Renal cortex interstitium (tissue), 11 donors: ENCODE data around the gene MEI1. TPM values are rescaled to one million over a fixed set of nuclear protein-coding genes. Genes with fewer than 3 reads are reported as not detected.

Experiments used
- DNase-seq, 11 donors: peaks; one replicate each; pipeline ENCODE4 v3.0.0-alpha.2; 2013; ENCODE audit warnings: low read depth in 9 of 11, low spot score in 4 of 11; ENCODE audit errors: extremely low read depth in 1 of 11
- polyA plus RNA-seq, 3 donors: library from polyadenylated mRNA; unstranded; fragments of 120-200 nt; gene quantifications; one replicate each; pipeline ENCODE4 v1.2.1, GENCODE V29; 2013; ENCODE audit not compliant: insufficient read length in 3 of 3

The MEI1 gene
- polyA plus RNA-seq, 3 donors, result 2.2 to 2.6 (median 2.5) TPM

DNA sequence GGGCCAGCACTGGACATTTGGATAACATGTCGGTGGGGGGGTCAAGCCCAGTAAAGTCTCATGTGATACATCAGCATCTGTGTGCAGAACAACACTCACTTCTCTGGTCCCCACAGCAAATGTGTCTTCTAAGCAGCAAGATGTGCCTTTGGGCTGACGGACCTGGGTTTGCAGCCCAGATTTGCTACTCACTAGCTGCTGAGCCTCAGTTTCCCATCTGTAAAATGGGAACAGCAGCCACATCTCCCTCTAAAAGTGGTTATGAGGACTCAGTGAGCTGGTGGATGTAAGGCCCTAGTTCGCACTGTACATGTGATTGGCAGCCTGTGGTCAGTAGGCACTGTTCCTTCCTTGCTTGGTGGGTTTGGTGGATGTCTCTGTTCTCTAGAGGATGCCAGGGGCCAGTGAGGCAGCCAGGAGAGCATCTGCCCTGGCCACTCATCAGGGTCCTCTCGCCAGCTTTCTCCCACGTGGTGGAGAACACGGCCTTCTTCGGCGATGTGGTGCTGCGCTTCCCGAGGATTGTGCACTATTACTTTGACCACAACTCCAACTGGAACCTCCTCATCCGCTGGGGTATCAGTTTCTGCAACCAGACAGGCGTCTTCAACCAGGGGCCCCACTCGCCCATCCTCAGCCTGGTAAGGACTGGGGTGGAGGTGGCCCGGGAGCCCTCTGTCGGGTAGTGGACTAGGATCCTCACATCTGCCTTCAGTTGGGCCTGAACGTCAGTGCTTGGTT lies 113.7 kb downstream of the MEI1 start:
- no peak for DNase-seq

DNA sequence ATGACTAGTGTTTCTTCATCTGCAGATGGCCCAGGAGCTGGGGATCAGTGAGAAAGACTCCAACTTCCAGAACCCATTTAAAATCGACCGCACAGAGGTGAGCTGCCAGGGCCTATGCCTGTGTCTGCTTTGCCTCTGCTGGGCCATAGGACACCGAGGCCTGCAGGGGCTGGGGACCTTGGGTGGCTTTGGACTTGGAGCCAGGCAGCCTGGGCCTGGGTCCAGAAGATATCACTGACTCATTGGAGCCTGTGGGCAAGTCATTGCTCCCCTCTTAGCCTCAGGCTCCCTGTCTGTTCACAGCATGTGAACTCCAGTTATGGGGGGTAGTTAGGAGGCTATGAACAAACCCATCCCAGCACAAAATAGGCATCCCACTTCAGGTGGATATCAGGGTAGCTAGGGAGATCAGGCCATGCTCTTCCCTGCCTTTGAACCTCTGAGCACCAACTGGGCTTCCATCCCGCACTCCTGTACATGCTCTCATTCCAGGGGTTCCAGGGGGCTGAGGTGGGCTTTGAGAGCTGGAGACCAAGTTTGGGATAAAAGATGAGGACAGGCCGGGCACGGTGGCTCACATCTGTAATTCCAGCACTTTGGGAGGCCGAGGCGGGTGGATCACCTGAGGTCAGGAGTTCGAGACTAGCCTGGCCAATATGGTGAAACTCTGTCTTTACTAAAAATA lies 114.6 kb downstream of the MEI1 start:
- no peak for DNase-seq

DNA sequence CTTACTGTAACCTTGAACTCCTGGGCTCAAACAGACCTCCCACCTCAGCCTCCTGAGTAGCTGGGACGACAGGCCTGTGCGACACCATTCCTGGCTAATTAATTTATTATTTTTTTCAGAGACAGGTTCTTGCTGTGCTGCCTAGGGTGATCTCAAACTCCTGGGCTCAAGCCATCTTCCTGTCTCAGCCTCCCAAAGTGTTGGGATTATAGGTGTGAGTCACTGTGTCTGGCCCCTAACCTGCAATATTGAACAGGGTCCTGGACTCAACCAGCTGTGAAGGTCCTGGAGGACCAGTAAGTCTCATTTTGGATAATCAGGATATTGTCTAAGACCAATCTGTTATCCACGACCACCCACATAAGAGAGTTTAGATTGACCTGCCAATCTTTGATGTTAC lies 116.4 kb downstream of the MEI1 start:
- DNase-seq, result no peak

DNA sequence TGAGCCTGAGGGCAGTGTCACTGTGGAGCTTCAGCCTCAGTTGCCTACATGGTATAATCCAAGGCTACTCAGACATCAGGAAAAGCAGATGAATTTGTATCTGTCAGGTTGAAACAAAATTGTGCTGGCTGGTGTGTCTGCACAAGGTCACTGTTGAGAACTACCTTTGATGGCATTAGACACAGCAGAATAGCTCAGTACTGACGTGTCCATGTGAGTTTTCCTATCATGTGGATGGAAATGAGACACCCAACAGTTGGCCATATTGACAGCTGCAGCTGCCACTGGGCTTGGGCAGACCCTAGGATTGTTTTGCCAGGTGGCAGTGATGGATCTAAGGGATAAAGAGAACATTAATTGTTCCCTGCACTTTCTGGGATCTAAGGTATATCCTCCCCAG lies 116.9 kb downstream of the MEI1 start:
- DNase-seq, result no peak

DNA sequence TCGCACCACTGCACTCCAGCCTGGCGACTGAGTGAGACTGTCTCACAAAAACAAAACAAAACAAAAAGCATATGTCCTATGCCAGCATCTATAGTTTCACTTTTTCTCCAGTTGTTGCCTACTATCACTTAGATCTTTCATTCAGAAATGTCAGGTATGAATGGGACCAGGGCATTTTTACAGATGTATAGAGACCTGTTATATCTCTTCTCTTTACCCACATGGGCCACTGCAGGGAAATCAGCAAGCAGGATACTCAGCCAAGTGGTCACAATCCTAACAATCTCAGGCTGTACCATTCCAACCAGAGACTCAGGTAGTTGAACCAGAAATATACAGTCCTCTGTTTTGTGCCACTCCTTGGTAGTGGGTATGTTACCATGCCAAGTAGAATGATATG lies 117.6 kb downstream of the MEI1 start:
- no peak for DNase-seq

DNA sequence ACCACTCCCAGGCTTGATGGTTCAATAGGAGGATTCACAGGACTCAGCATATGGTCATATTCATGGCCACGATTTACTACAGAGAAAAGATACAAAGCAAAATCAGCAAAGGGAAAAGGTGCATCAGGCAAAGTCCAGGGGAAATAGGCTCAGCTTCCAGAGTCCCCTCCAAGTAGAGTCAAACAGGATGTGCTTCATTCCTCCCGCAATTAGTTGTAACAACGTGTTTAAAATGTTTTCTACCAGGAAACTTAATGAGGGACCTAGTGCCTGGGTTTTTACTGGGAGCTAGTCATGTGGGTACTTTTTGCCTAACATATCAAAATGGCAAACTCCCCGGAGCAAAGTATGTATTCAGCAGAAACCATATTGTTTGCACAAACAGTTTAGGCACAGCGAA lies 118.7 kb downstream of the MEI1 start:
- DNase-seq, result no peak

DNA sequence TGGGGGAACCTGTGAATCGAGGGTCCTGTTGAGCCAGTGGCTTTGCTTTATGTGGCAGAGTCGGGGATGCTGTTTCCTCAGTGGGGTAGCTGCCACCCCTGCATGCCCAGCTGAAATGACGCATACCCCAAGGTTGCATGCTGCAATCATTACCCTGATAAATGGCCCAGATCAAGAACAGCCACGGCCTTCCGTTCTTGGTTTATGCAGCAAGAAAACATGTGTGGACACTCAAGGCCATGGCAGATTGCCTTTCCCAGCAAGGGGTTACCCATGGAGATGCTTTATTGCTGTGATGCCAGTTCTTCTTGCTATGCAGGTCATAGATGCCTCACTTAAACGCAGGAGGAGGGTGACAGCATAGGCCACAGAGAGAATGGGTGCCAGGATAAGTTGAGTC lies 119.3 kb downstream of the MEI1 start:
- DNase-seq, result no peak

DNA sequence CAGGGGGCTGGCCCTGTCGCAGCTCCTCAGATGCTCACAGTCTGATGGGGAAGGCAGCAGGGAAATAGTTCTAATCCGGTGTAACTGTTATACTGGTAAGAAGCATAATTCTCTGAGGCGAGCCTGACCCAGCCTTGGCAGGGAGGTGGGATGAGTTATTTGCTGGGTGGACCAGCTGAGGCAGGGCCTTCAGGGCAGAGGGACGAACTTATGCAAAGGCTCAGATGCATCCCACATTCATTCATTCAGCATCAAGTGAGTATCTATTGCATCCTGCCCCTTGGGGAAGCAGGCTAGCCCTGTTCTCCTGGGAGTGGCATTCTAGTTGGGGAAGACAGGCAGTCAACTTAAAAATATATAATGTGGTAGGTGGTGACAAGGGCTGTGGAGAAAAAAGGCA lies 120.0 kb downstream of the MEI1 start:
- no peak for DNase-seq

DNA sequence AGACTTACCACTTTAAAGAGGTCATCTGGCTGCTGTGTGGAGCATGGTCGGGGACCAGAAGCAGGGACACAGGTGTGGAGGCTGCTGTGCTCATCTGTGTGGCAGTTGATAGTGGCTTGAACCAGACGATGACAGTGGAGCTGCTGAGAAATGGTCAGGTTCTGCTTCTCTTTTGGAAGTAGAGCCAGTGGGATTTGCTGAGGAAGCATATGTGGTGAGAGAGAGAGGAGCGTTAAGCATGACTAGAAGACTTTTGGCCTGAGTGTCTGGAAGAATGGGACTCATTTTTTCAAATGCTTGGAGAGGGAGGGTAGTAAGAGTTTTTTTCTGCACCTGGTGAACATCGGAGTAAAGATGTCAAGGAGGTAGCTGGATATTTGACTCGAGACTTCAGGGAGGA lies 121.1 kb downstream of the MEI1 start:
- DNase-seq, result no peak

DNA sequence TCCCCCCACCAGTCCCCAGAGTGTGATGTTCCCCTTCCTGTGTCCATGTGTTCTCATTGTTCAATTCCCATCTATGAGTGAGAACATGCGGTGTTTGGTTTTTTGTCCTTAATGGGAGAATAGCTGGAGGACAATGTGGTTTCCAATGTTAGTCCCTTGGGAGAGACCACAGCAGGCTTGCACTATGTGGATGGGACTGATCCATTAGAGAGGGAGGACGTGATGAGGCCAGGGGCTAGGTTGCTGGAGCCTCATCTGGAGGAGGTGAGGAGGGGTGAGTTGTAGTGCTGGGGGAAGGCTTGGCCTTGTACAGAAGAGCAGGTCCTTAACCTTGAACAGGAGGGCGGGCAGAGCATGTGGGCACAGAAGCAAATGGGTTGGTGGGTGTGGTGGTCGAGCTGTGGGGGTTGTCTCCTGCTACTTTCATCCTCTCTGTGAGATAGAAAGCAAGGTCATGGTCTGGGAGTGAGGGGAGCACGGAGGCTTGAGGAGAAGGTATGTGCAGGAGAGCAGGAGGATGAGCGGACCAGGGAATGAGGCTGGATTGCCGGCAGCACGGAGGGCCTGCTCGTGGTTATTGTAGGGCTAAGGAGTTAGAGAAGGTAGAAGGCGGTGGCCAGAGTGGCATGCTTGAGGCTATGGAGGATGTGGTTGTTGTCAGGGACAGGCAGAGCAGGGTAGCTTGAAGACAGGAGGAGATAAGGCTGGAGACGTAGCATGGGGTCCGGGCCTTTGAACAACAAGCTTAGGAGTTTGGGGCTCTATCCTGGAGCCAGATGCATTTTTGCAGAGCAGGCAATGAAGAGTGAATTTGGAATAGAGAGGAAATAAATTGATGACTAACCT lies 122.4 kb downstream of the MEI1 start:
- DNase-seq, result no peak

DNA sequence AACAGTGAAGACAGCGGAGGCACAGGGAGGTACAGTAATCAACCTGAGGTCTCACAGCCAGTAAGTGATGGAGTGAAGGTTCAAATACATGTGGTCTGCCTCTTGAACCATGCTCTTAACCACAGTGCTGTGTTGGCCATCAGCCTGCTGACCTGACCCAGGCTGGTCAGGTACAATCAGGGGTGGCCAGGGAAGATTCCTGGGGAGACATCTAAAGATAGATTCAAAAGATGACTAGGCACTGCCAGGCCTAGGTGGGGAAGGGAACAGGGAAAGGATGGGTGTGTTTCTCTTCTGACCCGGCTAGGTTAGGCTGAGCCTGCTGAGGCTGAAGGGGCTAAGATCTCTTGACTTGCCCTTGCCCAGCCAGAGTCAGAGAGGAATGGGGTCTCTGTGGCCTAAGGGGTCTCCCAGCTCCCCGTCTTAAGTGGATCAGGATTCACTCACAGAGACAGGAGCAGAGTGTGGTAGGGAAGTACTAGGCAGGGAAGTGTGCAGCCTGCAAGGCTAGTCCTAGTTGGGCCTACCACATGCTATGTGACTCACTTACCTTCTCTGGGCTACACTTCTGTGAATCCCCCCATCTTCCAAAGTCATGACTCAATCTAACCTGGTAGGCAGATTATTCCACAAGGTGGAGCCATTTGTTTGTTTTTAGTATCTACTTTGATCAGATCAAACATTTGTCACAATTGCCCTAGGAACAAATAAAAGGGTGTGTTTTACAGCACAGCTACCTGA lies 123.2 kb downstream of the MEI1 start:
- peak in 2 of 11 donors; percentile 25 to 37 for DNase-seq

DNA sequence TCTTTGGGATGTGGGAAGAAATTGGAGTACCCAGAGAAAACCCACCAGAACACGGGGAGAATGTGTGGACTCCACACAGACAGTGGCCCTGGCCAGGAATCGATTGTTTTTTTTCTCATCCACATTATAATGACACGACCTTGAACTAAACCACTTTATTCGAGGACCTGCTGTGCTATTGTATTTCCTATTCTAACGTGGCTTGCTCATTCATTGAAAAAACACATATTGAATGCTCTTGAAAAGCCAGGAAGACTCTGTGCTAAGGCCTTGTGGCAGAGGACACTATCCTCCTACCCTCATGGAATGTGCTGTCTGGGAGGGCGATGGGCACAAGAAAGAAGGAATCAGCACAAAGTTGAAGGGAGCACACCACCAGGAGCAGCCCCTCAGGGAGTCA lies 124.5 kb downstream of the MEI1 start:
- no peak for DNase-seq

DNA sequence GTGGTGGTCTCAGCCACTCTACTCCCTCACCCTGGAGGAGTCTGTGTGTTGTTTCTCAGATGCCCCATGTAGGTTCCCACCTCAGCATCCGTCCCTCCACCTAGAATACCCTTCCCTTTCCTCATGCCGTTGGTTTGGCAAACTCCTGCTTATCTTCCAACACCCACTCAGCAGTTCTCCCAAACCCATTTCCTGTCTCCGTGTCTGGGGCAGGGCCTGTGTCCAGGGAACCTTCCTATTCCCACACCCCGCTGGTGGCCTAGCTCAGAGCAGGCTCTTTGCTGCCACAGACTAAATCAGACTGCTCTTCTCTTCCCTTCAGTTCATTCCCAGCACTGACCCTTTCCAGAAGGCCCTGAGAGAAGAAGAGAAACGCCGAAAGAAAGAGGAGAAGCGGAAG lies 126.1 kb downstream of the MEI1 start:
- DNase-seq, result no peak

DNA sequence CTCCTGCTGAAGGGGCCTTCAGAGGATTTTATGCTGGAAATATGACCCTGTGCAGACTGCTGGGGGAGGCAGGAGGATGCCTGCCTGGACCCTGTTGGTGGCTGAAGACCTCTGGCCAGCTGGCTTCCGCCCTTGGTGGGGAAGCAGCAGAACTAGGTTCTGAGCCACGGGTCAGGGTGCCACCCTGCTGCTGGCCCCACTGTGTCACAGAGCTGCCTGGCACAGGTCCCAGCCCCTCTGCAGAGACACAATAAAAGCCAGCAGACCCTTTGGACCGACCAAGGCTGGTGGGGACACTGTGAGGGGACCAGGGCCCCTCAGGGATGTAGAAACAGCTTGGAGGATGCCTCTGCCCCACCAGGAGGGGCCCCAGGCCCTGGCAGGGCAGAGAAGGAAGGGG lies 126.7 kb downstream of the MEI1 start:
- DNase-seq, result no peak

DNA sequence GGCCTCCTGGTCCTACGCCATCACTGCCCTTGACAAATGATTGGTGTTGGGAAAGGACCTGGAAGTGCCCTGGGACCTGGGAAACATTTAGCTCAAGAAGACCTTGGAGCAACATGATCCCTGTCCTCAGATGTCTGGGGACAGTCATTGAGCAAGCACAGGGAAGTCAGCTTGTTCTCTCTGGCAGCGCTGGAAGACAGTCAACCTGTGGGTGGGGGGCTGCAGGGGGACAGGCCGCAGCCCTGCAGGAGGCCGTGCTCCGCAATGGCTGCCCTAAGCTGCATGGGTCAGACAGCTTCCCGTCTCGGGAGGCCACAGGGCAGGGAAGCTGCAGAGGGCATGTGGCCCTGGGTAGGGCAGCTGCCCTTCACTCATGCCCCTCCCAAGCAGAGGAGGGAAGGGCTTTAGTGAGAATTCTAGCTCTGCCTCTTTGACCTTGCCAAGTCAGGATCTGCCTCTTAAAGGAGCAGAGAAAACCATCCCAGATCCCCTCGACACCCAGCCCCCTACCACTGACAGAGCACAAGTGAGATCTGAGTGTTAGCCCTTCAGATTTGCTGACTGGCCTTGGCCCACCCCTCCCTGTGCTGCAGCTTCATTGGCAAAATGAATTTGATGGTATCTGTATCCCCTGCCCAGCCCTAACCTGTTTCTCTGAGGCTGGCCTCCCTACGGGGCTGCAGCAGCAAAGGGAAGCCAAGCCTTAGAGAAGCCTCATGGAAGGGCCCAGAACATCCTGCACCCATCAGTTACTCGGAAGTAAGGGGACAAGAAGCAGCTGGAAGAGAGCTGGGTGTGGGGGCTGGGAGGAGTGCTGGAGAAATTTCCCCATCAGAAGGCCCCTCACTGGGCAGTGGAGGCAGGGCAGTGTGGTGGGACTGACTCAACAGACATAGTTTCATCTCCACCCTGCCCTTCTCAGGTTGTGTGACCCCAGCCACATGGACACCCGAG lies 127.4 kb downstream of the MEI1 start:
- peak in 1 of 11 donors; percentile 31 for DNase-seq

DNA sequence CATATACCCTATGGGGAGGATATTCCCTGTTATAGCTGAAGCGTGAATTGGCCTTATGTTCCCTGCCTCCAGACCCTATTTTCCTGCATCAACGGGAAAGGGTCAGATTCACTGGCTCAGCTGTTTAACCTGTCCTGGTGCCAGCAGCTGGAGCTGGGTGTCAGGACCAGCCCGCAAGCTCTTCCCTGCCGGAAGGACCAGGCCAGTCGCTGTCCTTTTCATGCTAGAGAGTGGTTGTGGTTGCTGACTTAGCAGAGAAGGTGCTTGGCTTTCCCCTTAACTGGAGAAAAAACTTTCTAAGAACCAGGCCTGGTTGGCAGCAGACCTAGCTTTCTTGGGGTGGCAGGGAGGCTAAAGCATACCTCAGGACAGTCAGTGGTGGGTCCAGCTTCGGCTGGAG lies 128.4 kb downstream of the MEI1 start:
- no peak for DNase-seq

DNA sequence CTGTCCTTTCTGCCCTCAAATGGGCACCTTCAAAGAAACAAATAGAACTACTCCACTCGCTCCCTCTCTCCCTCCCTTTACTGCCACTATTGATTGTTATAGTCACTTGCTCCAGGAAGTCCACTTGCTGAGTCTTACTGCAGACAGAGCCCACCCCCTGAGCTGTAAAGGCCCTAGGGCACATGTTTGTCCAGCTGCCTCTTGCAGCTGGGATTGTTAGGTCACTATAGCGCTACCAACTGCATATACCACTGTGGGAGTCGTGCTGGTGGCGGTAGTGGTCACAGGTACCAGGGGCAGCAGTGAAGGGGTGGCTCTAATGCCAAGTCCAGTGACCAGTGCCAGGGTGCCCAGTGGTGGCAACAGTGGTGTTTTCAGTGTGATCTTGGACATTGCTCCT lies 129.2 kb downstream of the MEI1 start:
- no peak for DNase-seq

DNA sequence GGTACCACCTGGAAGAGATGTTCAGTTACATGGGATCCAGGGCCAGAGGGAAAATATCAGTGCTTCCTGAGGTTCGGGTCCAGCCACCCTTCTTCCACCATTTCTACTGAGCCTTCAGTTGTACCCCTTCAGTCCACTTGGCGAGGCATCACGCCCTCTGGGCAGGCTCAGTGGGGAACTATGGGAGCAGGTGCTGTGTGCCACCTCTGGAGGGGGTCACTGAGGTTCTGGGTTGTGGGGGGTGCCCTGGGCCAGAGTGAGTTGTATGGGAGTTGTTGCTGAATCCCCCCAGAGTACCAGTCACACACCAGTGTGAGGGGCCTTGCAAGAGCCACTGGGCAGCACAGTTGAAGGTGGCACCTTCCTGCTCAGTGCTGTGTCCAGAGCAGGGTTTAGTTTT lies 130.9 kb downstream of the MEI1 start:
- no peak for DNase-seq
